ENCODE results near the gene CA14.
"Not testable (repeated sequence)": the region's sequence is repeated elsewhere in the genome, so short reads cannot be mapped to it uniquely, and the experiment has no call there.

Gene CA14

DNA sequence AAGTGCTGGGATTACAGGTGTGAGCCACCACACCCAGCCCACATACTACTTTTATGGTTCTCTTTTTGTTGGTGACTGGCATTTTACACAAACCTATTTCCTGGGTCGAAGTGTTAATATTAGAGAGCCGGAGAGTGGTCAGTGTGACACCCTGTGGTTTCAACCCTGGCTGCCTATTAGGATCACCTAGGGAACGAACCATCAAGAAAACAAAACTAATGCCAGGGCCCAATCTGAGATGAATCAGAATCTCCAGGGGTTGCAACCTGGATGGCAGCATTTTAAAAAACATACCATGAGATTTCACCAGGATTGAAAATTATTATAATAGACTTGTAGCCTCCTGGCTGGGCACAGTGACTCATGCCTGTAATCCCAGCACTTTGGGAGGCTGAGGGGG is 42.1 kb downstream of the CA14 start:
- H3K4me3 ChIP-seq (ENCODE audit: low read depth, low read length), result no peak overlapping the region
- ChIA-PET POLR2A (no interaction called here), CTCF (interaction anchor here (1.6 kb wide), 1 partner anchor 44 kb away, joined by 4 read pairs; no protein-coding TSS in a partner anchor)
- TF ChIP-seq, protein P1, sequence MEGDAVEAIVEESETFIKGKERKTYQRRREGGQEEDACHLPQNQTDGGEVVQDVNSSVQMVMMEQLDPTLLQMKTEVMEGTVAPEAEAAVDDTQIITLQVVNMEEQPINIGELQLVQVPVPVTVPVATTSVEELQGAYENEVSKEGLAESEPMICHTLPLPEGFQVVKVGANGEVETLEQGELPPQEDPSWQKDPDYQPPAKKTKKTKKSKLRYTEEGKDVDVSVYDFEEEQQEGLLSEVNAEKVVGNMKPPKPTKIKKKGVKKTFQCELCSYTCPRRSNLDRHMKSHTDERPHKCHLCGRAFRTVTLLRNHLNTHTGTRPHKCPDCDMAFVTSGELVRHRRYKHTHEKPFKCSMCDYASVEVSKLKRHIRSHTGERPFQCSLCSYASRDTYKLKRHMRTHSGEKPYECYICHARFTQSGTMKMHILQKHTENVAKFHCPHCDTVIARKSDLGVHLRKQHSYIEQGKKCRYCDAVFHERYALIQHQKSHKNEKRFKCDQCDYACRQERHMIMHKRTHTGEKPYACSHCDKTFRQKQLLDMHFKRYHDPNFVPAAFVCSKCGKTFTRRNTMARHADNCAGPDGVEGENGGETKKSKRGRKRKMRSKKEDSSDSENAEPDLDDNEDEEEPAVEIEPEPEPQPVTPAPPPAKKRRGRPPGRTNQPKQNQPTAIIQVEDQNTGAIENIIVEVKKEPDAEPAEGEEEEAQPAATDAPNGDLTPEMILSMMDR (IDR thresholded peaks at IDR 0.05; ENCODE audit: insufficient read depth, low read length, missing control alignments), result no peak
- DNase-seq (ENCODE audit: low read depth, low spot score), result no peak

DNA sequence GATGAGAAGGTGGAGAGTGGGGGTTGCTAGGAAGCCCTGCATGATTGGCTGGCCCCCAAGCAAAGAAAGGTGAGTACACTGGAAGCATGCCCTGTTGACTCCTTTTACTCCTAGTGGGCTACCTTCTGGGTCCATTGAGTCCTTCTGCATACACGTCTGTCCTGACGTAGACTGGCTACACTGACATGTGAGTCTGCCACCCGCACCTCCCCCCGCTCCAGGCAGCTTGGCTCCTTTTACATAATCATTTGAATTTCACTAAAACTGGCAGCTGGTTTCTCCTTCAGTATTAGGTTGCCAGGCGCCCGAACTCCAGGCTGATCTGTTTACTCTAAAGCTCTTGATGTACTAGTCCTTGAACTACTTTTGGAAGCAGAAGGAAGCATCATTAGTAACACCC is 44.8 kb downstream of the CA14 start:
- CTCF ChIA-PET, result no interaction called here

DNA sequence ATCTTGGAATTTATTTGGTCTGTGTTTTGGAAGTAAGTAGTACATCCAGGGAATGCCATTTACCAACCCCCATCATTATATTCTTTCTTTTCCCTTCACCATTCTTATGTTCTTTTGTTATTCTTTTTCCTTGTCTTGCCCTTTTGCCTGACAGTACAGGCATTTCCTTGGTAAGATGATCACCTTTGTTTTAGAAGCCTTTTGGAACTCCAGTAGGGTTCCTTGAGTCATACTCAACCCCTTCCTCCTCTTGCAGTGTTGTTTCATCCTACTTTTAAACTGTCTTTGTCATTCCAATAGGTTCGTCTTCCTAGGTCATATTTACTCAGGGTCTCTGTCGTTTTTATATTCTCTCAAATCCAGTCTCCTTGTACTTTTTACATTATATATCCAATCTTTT is 45.3 kb downstream of the CA14 start:
- ChIA-PET POLR2A (no interaction called here), CTCF (no interaction called here)
- no peak for DNase-seq (ENCODE audit: low read depth, low spot score)
- TF ChIP-seq, protein P1 (IDR thresholded peaks at IDR 0.05; ENCODE audit: insufficient read depth, low read length, missing control alignments), result no peak
- H3K4me3 ChIP-seq (ENCODE audit: low read depth, low read length), result no peak overlapping the region

More for the DNA sequence above, 44.8 kb downstream of the CA14 start:
- H3K4me3 ChIP-seq (ENCODE audit: low read depth, low read length), result no peak overlapping the region
- POLR2A ChIA-PET, result no interaction called here
- DNase-seq (ENCODE audit: low read depth, low spot score), result no peak
- TF ChIP-seq, protein P1 (IDR thresholded peaks at IDR 0.05; ENCODE audit: insufficient read depth, low read length, missing control alignments), result no peak

DNA sequence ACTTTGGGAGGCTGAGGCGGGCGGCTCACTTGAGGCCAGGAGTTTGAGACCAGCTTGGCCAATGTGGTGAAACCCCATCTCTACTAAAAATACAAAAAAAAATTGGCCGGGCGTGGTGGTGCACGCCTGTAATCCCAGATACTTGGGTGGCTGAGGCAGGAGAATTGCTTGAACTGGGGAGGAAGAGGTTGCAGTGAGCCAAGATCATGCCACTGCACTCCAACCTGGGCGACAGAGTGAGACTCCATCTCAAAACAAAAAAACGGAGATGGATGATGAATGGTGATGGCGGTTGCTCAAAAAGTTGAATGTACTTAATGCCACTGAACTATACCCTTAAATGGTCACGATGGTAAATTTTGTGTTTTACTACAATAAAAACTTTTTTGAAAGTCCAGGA is 51.0 kb downstream of the CA14 start:
- H3K4me3 ChIP-seq (ENCODE audit: low read depth, low read length); CTCF ChIA-PET; DNase-seq (ENCODE audit: low read depth, low spot score); POLR2A ChIA-PET: not testable (repeated sequence)

DNA sequence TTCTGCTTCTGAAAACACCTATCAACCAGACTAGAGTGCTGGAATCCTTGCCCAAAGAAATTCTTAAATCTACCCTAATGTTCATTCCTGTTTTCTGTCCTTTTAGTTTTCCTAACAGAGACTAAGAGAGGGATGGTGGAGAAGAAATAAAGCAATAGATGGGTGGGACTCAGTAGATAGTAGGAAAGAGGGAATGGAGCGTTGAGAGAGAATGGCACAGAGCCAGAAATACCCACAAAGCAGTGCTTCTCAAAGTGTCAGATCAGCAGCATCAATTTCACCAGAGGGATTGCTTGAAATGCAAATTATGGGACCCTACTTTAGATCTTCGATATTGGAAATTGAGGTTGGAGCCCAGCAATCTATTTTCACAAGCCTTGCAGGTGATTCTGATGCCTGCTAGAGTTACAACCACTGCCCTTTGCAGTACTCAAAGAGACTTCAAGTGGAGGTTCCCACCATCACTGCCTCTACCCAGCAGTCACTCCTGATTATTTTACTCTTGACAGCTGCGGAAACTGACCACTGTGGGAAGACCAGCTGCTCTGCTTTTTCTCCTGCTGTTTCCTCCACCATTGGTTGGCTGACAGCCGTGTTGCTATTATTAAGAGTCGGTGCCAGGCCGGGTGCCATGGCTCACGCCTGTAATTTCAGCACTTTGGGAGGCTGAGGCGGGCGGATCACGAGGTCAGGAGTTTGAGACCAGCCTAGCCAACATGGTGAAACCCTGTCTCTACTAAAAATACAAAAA is 52.4 kb downstream of the CA14 start:
- CTCF ChIA-PET, result no interaction called here
- no peak for DNase-seq (ENCODE audit: low read depth, low spot score)
- POLR2A ChIA-PET, result no interaction called here
- TF ChIP-seq, protein P1 (IDR thresholded peaks at IDR 0.05; ENCODE audit: insufficient read depth, low read length, missing control alignments), result no peak
- H3K4me3 ChIP-seq (ENCODE audit: low read depth, low read length), result no peak overlapping the region

DNA sequence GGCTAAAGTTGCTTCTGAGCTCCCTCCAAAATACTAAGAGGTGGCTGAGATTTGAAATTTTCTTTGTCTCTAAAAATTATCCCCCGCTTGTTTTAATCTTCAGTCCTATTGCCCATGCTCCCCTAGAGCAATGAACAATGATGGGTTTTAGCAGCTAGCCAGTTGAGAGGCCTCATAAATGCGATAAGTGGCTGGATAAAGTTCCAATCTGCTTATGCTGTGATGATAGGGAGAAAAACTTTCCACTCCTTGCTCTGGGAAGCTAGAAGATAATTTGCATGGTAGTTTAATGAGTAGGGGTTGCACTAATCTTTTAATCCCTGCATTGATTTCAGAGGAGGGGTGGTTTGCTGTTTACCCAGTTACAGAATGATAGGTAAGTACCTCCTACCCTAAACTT is 54.2 kb downstream of the CA14 start:
- no peak overlapping the region for H3K4me3 ChIP-seq (ENCODE audit: low read depth, low read length)
- CTCF ChIA-PET, result interaction anchor here (1.5 kb wide), 1 partner anchor 56 kb away, joined by 4 read pairs; no protein-coding TSS in a partner anchor
- POLR2A ChIA-PET, result no interaction called here
- TF ChIP-seq, protein P1 (IDR thresholded peaks at IDR 0.05; ENCODE audit: insufficient read depth, low read length, missing control alignments), result no peak
- no peak for DNase-seq (ENCODE audit: low read depth, low spot score)
